Mesenteric fat pad (tissue), 1 donor: Measurements from ENCODE around the gene GAK. TPM values are rescaled to one million over a fixed set of nuclear protein-coding genes. Genes with fewer than 3 reads are reported as not detected.
A peak's percentile ranks its signal among the peaks of the same experiment; 100 is the strongest.
"Not testable (repeated sequence)": the region's sequence is repeated elsewhere in the genome, so short reads cannot be mapped to it uniquely, and the experiment has no call there.

ENCODE experiments used
- DNase-seq: peaks from one replicate; pipeline ENCODE4 v3.0.0-alpha.2; 2020; ENCODE audit warnings: low spot score
- long read RNA-seq: library from polyadenylated mRNA; unstranded; transcript quantifications from one replicate; pipeline ENCODE4 v2.0.0, GENCODE V29; 2020
- total RNA-seq: library from RNA; stranded (reverse); fragmentation: NEBNext Ultra II Directional; extraction: Animal tissue kit (Norgen Biotek cat#: 25700); gene quantifications from one replicate; pipeline ENCODE4 v1.2.1, GENCODE V29; 2021
- donor health status: DM: yes; HTN: yes; CAD: no.

Gene GAK
- total RNA-seq = 91.3 TPM
- long read RNA-seq, full-length matches to known transcripts = 10 of 127 reads
- long read RNA-seq, partial matches to known transcripts = 79 of 127 reads
- long read RNA-seq, other reads (novel, unspliced or antisense) = 38 of 127 reads

DNA sequence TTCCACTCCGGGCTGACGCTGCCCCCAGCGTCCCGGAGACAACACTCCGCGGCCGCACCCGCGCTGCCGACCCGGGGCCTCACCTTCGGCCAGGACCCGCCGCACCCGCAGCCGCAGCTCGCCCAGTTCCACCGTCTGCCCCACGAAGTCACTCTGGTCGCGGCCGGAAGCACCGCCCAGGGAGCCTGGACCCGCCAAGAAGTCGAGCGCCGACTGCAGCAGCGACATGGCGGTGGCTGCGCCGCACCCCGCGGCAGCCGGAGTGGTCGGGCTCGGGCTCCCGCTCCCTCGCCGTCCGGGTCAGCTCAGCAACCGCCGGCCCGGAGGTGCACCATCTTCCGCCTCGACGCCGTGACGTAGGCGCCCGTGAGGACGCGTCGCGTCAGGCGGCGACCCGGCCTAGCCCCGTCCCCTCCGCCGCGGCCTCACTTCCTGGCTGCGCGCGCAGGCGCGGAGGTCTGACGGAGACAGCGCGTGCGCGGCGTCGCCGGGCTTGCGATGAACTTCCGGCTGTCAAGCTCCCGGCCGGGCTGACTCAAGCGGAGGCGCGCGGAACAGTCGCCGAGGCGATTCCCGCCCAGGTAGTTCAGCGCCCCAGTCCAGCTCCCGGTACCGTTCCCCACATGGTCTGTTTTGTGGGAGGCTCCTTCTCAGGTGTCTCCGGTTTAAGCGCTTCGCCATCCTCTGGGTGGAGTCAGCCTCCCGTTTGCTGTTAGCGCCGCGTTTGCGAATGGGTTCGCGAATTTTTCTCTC is at the start of gene GAK, which contains the start of gene TMEM175:
Gene GAK, minus strand, starts transcription at position 357 of the 753 bp plus-strand sequence. Its CDS starts 129 bp downstream, at position 228.
Gene TMEM175, plus strand, starts transcription at position 501 of the 753 bp plus-strand sequence. CDS start 15,280 bp downstream, outside the sequence.
- peak; percentile 100 for DNase-seq

DNA sequence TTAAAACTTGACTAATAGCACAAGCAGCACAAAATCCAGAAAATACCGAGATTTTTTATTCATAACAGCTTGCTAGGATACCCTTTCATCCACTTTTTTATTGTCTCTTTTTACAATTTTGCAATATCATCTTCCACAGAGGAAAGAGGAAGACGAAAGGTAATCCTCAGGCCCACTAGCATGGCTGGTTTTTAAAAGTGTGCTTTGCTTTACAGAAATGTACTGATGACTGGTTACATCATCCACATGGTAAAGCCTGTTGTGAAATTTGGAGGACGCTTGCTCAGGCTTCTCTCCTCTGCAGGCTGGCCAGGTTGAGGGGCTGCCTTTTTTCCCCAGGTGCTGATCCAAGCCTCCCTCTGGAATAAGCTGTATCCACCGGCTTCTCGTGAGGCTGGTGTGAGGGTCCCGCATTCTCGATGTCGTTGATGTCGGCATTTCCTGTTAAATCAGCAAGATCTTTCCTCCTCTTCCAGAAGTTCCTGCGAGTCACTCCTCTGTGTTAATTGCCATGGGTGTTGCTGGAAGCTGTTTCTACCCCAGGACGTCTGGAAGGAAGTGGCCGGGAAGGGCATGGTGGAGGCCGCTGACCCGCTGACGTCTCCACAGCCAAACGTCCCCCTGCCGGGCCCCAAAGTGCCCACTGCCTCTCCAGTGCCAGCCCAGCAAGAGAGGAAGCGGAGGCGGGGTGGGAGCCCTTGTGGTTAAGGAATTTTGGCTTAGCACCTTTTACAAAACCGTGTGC is 47.0 kb upstream of the GAK start:
- DNase-seq = no peak

DNA sequence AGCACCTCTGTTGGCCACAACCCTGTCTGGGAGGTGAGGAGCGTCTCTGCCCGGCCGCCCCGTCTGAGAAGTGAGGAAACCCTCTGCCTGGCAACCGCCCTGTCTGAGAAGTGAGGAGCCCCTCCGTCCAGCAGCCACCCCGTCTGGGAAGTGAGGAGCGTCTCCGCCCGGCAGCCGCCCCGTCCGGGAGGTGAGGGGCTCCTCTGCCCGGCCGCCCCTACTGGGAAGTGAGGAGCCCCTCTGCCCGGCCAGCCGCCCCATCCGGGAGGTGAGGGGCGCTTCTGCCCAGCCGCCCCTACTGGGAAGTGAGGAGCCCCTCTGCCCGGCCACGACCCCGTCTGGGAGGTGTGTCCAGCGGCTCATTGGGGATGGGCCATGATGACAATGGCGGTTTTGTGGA is 43.9 kb upstream of the GAK start:
- DNase-seq = not testable (repeated sequence)

DNA sequence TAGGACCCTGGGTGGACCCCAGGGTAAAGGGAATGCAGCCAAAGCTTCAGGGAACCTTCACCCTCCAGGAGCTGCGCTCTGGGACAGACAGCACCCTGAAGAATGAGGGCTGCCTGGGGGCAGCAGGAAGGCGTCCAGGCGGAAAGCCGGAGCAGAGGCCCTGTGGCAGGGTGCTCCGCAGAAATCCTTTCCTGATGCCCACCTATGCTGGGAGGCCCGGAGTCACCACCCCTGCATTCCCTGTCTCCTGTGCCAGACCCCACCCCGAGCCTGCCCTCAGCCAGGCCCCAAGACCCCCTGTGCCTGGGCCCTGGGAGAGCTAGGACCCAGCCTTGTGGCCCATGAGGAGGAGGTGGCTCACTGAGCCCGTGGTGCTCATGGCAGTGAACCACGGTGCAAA is 42.6 kb upstream of the GAK start:
- no peak for DNase-seq

DNA sequence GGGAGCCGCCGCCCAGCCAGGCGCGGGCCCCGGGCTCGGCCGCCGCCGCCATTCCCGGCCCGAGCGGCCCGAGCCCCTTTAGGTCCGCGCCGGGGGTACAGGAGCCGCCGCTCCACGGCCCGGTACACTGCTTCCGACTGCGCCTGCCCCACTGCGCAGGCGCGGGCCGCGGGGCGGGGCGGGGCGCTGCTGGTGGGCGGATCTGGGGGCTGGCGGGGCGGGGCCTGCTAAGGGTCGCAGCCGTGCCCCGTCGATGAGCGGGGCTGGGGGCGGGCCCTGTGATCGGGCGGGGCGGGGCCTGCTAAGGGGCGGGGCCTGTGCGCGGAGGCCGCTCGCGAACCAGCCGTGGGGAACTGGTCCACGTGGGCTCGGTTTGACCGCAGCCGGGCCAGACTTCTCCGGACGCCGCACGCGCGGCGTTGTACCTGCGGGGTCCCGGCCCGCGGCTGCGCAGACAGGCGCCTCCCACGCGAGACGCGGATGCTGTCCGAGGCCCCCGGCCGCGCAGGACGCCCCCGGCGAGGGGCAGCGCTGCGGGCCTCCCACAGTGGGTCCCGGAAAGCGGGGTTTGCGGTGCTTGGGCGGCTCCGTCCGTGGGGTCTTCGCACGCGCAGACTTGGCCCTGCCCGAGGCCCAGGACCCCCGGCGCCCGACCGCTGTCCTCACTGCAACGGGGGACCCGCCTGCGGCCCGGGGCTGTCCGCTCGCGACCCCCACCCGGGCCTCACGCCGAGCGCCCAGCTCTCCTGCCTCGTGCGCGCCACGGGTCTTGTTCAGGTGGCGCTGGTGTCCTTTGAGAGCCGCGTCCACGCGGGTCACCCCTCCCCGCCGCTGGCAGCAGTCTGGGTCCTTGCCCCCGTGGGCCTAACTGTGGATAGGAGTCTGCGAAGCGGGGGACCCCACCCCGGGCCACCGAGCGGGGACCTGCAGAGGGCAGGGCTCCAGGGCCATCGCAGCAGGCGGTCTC is 41.6 kb upstream of the GAK start, which contains the start of gene DGKQ:
Gene DGKQ, minus strand, starts transcription at position 139 of the 967 bp plus-strand sequence. Its CDS starts 87 bp downstream, at position 52.
- peak; percentile 97 for DNase-seq

DNA sequence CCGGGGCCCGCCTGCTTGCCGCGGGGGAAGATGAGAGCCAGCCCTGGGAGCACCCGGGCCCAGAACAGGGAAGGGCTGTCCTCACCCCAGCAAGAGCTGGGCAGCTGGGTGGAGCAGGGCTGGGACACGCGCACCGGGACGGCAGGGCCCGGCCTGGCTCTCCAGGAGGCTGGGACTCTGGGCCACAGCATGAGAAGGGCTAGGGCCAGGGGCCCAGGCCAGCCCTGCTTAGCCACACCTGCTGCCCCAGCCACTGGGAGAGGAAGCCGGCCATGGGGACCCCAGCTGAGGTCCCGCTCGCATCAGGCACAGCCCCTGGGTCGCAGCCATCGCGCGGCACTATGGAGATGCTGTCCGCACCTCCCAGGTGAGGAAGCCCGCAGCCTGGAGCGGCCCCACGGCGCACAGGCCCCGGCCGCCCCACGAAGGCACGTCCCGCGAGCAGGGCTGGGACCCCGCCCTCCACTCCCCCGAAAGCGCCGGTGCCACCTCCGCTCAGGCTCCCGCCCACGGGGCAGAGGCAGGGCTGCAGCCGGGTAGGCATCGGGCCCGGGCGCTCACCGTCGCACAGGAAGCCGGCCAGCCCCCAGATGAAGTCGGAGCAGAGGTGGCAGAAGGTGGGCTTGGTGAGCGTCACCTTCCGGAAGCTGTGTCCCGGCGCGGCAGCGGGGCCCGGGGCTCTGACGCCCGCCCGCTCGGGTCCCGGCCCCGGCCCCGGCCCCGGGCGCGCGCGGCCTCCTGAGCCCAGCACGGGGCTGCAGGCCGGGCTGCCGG is 40.7 kb upstream of the GAK start:
- no peak for DNase-seq

DNA sequence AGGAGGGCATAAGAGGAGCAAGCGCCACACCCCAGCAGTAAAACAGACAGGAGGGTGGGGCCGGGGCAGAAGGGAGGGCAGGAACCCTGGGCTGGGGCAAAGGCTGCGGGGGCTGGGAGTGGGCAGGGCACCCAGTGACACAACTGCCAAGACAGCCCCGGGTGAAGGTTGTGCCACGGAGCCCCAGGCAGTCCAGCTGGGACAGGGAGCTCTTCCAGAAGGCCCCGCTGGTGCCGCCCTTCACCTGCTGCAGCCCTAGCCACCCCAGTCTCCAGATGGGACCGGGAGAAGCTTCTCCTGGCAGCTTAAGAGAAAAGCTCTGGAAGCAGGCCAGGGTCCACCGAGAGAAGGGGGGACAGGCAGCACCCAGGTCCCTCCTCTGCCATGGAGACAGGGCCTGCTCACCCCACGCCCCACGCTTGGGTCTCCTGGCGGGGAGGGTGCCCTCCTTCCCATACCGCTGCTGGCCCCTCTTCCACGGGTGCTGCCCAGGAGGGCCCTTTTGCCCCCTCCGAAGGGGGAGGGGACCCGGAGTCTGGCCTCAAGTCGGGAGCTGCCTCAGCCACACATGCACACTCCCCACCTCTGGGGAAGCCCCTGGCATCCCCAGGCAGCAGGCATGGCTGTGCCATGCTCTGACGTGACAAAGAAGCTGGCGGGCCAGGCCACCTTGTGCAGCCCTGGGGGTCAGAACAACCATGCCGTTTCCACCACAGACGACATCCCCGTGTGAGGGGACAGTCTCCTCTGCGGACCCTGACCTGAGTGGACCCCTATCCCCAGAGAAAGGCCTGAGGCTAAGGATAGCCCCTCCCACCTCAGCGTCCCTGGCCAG is 39.8 kb upstream of the GAK start:
- no peak for DNase-seq

DNA sequence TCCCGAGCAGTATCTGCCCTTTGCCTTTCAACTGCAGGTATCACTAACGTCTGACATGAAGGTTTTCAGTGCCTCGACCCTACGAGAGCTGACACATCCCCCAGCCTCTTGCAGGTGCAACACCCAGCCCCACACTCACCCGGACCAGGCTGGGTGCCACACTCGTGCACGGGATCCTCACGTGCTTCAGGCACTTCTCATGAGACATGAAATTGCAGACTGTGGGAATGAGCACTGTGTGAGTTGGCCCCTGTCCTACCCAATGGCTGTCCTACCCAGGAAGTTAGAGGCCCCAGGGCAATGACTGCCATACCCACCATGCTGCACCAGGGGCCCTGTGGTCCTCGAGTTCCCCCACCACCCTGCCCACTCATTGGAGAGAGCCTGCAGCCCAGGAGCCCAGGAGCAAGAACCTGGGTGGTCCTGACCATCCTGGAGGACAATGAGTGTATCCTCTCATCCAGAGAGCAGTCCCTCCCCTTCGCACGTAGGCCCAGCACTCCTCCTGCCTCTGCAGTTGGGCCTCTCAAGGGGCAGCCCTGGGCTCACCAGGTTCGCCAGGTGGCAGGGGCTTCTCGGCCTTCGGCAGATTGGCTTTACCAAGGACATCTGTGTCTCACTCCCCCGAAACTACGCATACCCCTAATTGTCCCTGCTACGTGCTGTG is 38.9 kb upstream of the GAK start:
- DNase-seq = no peak

DNA sequence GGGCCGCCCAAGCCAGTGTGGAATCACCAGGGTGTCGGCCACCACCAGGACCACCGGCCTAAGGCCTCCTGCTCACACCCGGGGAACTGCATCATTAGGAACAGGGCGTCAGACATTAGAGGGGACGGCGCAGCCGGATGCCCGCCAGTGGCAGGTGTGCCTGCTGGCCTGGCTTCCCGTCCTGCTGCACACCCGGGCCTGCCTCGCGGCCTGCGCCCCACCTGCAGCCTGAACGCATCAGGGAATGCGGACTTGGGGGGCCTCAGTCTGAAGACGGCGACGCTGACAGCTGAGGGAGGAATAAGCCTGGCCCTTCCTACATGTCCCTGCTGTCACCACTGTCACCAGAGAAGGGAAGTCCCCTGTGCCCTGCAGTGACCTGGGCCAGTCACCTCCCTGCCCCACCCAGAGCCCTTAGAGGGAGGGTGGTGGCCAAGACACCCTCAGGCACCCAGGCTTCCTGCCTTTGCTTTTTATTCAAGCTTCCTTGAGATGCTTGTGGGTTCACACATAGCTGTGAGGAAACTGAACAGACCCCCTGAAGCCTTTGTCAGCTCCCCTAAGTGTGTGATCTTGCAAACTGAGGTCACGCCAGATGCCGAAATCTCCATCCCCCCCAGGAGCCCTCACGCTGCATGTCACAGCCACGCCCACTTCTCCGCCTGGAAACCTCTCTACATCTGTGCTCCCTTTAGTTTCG is 38.1 kb upstream of the GAK start:
- DNase-seq = no peak

DNA sequence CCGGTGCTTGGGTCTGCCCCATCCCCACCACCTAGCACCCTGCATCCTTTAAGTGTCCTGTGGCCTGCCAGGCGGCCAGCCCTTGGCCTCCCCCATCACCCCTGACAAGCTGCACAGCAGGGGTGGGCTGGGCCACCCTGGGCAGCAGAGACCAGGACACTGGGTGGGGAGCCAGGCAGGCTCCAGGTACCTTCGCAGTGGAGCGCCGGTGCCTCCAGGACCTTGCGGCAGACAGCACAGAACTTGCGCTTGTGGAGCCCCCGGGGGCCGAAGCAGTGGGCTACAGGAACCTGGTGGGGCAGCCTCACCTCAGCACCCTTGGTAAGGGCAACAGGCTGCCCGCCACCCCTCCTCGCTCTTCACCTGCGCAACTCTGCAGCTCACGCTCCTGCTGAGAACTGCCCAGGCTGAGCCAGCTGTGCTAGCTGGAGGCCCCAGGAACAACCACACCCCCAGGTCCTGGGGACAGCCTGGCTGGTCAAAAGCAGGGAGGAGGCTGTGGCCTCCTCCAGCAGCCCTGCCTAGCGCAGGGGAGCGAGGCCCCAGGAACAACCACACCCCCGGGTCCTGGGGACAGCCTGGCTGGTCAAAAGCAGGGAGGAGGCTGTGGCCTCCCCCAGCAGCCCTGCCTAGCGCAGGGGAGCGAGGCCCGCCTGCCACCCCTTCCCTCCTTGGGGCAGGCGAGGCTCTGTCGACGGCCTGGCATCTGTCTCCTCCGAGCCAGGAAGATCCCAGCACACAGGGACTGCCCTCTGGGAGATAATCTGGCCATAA is 36.7 kb upstream of the GAK start:
- DNase-seq = no peak

DNA sequence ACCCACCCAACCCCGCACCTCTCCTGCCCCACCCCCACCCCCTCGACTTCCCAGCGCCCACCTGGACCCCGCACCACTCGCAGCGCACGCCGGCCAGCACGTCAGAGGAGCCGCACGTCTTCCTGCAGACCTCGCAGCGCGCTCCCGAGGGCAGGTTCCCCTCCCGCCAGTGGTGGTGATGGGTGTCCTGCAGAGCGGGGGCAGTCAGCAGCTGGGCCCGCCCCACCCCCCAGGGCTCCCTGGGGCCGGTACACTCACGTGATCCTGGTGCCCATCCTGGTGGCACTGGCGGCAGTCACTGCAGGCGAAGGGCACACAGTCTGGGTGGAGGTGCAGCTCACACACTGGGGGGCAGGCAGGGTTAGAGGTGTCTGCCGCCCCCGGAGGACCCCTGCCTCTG is 36.1 kb upstream of the GAK start:
- no peak for DNase-seq

DNA sequence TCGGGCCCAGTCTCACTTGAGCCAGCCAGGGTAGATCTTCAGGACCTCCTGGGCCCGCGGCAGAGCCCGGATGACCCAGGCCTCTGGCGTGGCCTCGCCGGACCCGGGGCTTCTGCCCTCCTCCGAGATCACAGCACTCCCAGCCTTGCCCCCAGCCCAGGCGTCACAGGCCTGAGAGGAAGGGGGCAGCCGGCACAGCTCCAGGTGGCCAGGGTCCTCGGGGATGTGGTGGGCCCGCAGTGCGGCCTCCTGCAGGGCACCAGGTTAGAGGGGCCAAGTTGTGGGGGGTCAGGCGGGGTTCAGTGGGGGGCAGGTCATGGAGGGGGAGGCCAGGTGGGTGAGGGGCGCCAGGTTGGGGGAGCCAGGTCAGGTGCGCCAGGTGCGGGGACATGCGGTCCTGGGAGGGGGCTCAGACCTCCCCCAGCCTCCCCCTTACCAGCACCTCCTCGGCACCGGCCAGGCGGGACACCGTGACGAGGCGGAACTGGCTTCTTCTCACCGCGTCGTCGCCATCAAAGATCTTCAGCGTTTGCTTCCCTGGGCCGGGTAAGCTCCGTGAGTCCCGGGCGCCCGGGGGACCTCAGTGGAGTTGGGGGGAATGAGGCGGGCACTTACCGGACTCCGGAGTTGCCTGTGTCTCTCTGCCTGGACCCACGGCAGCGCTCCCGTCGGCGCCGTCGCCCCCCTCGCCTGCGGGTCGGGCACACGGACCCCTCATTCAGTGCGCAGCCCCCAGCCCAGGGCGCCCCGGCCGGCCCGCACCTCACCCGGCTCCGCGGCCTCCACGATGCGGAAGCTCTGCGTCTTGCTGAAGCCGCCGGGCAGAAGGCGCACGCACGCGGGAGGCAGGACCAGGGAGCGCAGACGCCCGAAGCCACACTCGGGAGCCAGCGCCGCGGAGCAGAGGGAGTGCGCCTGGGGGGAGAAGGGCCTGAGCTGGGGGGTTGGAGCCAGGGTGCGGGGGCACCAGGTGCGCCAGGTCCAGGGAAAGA is 35.3 kb upstream of the GAK start:
- no peak for DNase-seq

DNA sequence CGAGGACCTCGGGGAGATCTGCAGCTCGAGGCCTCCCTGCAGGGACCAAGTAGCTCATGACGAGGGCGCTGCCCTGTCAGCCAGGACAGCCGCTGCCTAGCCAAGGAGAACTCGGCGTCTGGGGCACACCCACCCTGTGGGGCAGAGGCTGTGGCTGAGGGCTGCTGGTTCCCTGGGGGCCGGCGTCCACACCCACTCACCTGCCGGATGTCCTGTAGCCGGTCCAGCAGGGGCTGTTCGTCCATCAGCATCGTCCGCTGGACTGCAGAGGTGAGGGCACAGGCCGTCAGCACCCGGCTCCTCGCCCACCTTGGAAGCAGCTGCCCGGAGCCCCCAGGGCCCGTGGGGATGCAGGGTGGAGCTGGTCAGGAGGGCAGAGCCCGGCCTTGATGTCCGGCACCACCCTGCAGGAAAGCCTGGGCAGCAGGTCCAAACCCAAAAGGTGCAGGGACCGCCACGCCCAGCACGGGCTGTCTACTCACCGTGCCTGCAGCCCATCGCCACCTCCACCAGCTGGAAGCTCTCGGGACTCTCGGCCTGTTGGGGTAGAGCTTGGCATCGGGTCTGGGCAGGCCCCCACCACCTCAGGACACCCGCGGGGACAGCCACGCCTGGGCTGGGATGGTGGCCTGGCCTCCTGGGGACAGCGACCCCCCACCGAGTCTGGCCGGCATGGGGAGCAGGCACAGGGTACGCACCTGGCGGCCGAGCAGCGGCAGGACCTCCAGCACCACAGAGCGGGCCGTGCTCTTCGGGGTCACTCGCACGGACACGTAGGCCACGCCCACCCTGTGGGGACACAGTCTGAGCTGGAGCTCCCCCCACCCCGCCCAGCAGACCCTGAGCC is 34.4 kb upstream of the GAK start:
- no peak for DNase-seq

DNA sequence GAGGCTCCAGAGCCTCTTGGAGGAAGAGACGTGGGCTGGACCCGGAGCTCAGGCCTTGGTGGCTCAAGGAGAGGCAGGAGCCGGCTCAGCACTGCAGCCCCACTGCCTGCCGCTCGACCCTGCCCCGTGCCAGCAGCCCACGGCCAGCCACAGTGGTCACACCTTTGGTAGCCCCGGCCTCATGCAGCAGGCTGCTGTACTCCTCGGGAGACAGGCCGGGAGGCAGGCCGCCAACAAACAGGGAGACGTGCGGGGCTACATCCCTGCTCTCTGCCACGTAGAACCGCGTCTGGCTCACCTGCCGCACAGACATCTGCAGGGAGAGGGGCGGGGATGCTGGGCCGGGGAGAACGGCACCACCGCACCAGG is 33.6 kb upstream of the GAK start:
- DNase-seq = no peak
